GM21423 (cell line): ENCODE data around the gene RNF26.

Experiments used
- ATAC-seq: cut with Tn5 transposase; IDR thresholded peaks from one replicate; pipeline ENCODE4 v1.9.1; 2021; ENCODE audit warnings: mild to moderate bottlenecking, moderate library complexity; ENCODE audit not compliant: unreplicated experiment

The RNF26 gene

GRCh38 chr11:119335655-119336543 lies 1.6 kb downstream of the RNF26 start:
- no peak for ATAC-seq

GRCh38 chr11:119336744-119337469 lies 2.6 kb downstream of the RNF26 start:
- no peak for ATAC-seq

GRCh38 chr11:119337581-119338317 lies 3.4 kb downstream of the RNF26 start:
- ATAC-seq: no peak

GRCh38 chr11:119338318-119338890 lies 4.1 kb downstream of the RNF26 start:
- ATAC-seq: no peak

GRCh38 chr11:119338965-119339588 lies 4.8 kb downstream of the RNF26 start:
- ATAC-seq: no peak

- no peak for ATAC-seq
Observed at GRCh38 chr11:119339589-119340334, 5.4 kb downstream of the RNF26 start.

- no peak for ATAC-seq
Observed at GRCh38 chr11:119340335-119341221, 6.3 kb downstream of the RNF26 start, which contains the start of gene C1QTNF5. C1QTNF5 (minus strand) TSS chr11:119340883; CDS start chr11:119340397, 486 bp downstream.

GRCh38 chr11:119341222-119342022 lies 7.1 kb downstream of the RNF26 start:
- no peak for ATAC-seq

- no peak for ATAC-seq
Observed at GRCh38 chr11:119342023-119342300, 7.6 kb downstream of the RNF26 start.

GRCh38 chr11:119342362-119343130 lies 8.2 kb downstream of the RNF26 start:
- ATAC-seq: no peak

- no peak for ATAC-seq
Observed at GRCh38 chr11:119343726-119344125, 9.4 kb downstream of the RNF26 start.

- no peak for ATAC-seq
Observed at GRCh38 chr11:119344291-119345010, 10.1 kb downstream of the RNF26 start.

GRCh38 chr11:119345685-119346084 lies 11.4 kb downstream of the RNF26 start:
- no peak for ATAC-seq

GRCh38 chr11:119346605-119347004 lies 12.3 kb downstream of the RNF26 start, which contains the start of gene MFRP:
MFRP (minus strand) TSS chr11:119346705; CDS start chr11:119346513, 192 bp downstream.
- ATAC-seq: no peak

- no peak for ATAC-seq
Observed at GRCh38 chr11:119347242-119347641, 12.9 kb downstream of the RNF26 start.

- no peak for ATAC-seq
Observed at GRCh38 chr11:119347940-119348605, 13.7 kb downstream of the RNF26 start.
